HG03520 (cell line): Measurements from ENCODE around the gene SIAH2.

Experiments used
- ATAC-seq: cut with Tn5 transposase; IDR thresholded peaks from one replicate; pipeline ENCODE4 v1.9.1; 2021; ENCODE audit warnings: mild to moderate bottlenecking, moderate library complexity; ENCODE audit not compliant: unreplicated experiment

SIAH2 gene

GRCh38 chr3:150775001-150775599 lies 12.1 kb upstream of the SIAH2 start:
- no peak for ATAC-seq

GRCh38 chr3:150773616-150774192 lies 10.7 kb upstream of the SIAH2 start:
- no peak for ATAC-seq

- ATAC-seq: no peak
These were observed 8.6 kb upstream of the SIAH2 start for GRCh38 chr3:150771600-150771999.

GRCh38 chr3:150770681-150771080 lies 7.7 kb upstream of the SIAH2 start:
- ATAC-seq: no peak

GRCh38 chr3:150766742-150767141 lies 3.8 kb upstream of the SIAH2 start:
- no peak for ATAC-seq

GRCh38 chr3:150765949-150766720 lies 3.2 kb upstream of the SIAH2 start:
- peak; percentile 22 for ATAC-seq

- no peak for ATAC-seq
These were observed 2.0 kb upstream of the SIAH2 start for GRCh38 chr3:150764967-150765366.

- ATAC-seq: no peak
These were observed 1.6 kb upstream of the SIAH2 start for GRCh38 chr3:150764566-150764965.

GRCh38 chr3:150763841-150764483 lies 993 bp upstream of the SIAH2 start:
- ATAC-seq: peak; percentile 7

GRCh38 chr3:150762662-150763121 lies 277 bp downstream of the SIAH2 start:
- peak; percentile 2 for ATAC-seq

- ATAC-seq: no peak
These were observed 923 bp downstream of the SIAH2 start for GRCh38 chr3:150761831-150762661.

GRCh38 chr3:150760431-150761200 lies 2.4 kb downstream of the SIAH2 start:
- ATAC-seq: peak; percentile 30

GRCh38 chr3:150759947-150760346 lies 3.0 kb downstream of the SIAH2 start:
- ATAC-seq: no peak

GRCh38 chr3:150759319-150759718 lies 3.6 kb downstream of the SIAH2 start:
- ATAC-seq: no peak

- ATAC-seq: no peak
These were observed 5.2 kb downstream of the SIAH2 start for GRCh38 chr3:150757768-150758167.

GRCh38 chr3:150757364-150757763 lies 5.6 kb downstream of the SIAH2 start:
- no peak for ATAC-seq

- no peak for ATAC-seq
These were observed 6.4 kb downstream of the SIAH2 start for GRCh38 chr3:150756491-150757059.

- ATAC-seq: no peak
These were observed 7.1 kb downstream of the SIAH2 start for GRCh38 chr3:150755902-150756301.

GRCh38 chr3:150754896-150755295 lies 8.1 kb downstream of the SIAH2 start:
- ATAC-seq: no peak
